HG03575 (cell line): ENCODE results near the gene OSBPL10.
"Not testable (repeated sequence)": the region's sequence is repeated elsewhere in the genome, so short reads cannot be mapped to it uniquely, and the experiment has no call there.

Experiments used
- ATAC-seq: cut with Tn5 transposase; IDR thresholded peaks from one replicate; pipeline ENCODE4 v1.9.1; 2021; ENCODE audit not compliant: unreplicated experiment, insufficient number of reproducible peaks, low FRiP score; ENCODE audit errors: extremely low read depth

The OSBPL10 gene

GRCh38 chr3:31879365-31879764 lies 101.7 kb downstream of the OSBPL10 start:
- no peak for ATAC-seq

DNA sequence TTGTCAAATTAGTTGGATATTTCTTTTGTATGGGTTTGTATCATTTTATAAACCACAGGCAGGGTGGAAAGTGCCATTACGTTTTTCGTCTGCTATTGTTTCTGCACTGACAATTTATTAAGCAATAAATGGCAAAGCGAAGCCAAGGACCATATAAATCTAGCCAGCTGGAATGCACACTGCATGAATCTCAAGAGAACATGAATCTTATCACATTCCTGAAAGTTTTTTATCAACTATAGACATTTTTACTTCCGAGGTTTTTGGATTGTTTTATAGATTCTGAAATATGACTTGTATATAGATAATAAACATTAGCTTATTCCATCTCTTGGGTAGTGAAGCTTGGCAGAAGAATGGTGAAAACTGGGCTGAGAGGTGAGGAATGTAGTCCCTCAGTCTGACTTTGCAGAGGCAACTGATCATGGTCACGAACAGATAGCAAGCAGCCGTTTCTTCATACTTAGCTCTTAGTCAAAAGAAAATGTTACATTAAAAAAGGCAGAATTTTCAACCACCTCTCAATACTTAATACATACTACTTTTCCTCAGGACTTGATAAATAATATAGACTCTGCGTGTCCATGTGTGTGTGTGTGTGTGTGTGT lies 102.7 kb downstream of the OSBPL10 start:
- no peak for ATAC-seq

DNA sequence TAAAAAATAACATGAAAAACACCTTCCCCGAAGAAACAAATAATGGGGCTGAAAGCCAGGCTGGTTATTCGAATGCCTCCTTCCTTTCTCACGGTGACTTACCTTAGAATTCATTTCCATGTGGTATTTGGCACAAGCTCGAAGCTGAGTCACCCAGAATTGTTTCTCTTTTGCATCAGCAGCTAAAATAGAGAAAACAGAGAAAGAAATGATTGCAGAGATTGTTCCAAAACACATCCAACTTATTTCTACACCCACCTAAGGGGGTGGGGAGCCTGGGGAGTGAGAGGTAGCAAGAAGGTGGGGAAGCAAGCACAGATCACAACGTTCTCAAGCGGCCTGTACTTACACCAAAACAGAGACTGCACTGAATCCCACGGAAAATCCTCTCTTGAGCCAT lies 104.7 kb downstream of the OSBPL10 start:
- ATAC-seq: no peak

- no peak for ATAC-seq
Measured at GRCh38 chr3:31875437-31875836, 105.6 kb downstream of the OSBPL10 start.

DNA sequence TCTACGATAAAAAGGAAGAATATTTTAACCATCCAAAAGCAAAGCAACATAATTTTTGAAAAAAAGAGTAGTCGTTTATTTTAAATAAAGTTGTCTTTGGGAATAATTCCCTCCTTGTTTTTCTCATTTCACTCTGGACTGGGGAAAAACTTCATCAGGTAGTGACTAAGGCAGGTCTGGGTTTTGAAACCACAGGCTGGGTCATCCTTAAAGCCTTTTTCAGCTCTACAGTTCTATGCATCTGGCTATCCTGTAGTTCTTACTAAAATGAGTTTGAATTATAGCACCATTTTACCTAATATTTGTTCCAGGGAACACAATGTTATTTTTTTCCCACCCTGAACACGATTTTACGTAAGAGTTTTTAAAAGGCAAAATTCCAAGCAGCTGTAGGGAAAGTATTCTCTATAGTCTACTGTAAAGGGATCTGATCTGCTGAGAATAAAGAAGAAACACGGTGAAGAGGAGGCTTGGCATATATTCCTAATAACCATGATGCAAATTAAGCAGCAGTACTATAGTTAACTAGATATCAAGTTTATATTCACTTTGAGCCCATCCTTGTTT lies 107.7 kb downstream of the OSBPL10 start:
- ATAC-seq: no peak

DNA sequence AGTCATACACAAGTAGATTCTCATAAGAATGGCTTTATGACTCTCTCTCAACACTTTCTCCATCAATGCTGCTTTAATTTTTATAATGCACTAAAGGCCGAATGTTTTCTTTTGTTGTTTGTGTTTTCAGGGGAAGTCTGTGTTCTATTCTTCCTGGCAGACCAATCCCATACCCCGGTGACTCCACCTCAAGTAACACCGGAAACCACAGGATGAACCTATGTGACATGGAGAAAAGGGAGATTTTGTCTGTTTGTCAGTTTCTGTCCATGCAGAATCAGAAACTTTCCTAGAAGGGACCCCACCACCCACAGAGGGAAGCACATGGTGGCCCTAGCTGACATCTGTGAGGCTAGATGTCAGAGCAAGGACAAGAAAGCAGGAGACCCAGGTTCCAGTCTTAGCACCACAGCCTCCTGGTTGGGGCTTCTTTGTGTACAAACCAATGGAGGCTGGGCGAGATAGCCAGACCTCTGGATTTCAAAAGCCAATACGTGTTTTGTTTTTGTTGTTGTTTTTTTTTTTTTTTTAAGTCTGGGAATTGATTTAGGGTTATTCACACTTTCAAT lies 109.0 kb downstream of the OSBPL10 start:
- ATAC-seq: no peak

DNA sequence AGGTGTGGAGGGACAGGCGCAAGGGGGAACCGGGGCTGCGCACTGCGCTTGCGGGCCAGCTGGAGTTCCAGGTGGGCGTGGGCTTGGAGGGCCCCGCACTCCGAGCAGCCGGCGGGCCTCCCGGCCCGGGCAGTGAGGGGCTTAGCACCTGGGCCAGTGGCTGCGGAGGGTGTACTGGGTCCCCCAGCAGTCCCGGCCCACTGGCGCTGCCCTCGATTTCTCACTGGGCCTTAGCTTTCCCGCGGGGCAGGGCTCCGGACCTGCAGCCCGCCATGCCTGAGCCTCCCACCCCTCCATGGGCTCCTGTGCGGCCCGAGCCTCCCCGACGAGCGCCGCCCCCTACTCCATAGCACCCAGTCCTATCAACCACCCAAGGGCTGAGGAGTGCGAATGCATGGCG lies 111.0 kb downstream of the OSBPL10 start:
- ATAC-seq: not testable (repeated sequence)

DNA sequence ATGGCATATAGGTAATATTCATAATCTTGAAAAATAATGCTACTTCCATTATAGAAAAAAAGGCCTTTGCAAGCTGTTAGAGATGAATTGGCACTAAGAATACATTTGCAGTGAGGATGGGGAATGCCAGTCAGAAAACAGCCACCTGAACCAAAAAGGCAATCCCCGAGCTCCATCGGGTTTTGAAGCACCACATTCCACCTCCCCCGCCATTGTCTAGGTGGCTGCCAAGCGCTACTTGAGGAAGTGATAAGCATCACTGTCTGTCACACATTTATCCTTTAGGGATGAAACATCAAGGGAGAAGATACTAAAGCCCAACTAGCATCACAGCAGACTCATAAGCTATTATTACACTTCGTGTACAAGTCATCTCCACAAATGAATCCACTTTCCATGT lies 112.8 kb downstream of the OSBPL10 start:
- no peak for ATAC-seq

DNA sequence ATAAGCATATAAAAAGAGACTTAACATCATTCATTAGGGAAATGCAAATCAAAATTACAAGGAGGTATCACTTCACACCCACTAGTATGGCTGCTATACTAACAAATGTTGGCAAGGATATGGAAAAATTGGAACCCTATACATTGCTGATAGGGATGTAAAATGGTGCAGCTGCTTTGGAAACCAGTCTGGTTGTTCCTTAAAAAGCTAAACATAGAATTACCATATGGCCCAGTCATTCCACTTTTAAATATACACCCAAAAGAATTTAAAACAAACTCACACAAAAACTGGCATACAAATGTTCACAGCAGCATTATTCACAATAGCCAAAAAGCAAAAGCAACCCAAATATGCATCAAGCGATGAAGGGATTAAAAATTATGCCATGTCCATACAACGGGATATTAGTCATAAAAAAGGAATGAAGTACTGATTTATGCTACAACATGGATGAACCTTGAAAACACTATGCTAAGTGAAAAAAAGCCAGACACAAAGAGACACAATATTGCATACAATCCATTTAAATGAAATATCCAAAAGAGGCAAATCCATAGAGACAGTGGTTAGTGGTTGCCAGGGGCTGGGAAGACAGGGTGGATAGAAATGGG lies 118.3 kb downstream of the OSBPL10 start:
- no peak for ATAC-seq

DNA sequence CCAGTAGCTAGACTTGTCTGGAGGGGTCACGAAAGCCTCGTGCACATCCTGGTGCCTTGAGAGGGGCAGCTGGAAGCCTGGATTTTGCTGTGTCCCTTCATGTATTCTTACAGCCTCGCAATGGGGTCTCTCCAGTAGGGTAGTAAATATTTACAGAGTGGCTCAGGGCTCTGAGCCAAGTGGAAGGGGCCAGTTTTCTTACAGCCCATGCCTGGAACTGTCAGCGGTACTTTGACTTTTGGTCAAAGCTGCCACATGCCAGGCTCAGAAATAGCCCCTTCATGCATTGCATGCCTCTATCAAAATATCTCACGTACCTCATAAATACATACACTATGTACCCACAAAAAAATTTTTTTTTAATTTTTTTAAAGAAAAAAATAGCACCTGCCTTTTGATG lies 119.2 kb downstream of the OSBPL10 start:
- no peak for ATAC-seq

DNA sequence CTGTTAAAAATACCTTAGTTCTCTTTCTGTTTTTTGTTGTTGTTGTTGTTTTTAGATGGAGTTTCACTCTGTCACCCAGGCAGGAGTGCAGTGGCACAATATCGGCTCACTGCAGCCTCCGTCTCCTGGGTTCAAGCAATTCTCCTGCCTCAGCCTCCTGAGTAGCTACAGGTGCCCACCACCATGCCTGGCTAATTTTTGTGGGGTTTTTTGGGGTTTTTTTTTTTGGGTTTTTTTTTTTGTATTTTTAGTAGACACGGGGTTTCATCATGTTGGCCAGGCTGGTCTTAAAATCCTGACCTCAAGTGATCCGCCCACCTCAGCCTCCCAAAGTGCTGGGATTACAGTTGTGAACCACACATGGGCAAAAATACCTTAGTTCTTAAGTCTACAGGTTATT lies 120.4 kb downstream of the OSBPL10 start:
- ATAC-seq: not testable (repeated sequence)

DNA sequence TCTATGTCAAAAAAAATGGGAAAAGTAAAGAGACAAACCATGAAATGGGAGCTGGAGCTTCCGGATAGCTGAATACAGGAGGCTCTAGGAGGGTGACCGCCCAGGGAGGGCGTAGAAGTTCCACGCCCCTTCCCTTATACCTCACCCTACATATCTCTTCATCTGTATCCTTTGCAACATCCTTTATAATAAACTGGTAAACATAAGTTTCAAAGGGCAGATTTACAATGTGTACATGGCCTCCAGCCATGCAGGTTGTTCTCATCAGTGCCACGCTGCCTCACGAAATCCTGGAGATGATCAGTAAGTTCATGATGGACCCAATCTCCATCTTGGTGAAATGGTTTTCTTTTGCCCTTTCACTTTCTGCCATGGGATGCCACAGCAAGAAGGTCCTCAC lies 121.8 kb downstream of the OSBPL10 start:
- no peak for ATAC-seq

DNA sequence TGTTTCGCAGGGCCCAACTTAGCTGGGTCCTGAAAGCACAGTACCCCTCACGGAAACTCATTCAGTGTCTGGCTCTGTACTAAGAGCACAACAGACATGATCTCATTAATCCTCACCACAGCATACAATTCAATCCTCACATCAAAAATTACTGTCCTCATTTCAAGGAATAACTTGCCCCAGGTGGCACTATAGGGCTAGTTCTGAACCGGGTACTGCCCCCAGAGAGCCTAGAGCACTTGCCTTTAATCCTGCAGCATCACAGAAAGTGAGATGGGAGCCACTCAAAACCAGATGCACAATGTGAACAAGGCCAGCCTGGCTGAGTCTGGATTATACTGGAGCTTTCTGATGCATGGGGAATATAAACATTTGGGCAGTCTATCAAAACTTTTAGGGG lies 122.6 kb downstream of the OSBPL10 start:
- no peak for ATAC-seq

DNA sequence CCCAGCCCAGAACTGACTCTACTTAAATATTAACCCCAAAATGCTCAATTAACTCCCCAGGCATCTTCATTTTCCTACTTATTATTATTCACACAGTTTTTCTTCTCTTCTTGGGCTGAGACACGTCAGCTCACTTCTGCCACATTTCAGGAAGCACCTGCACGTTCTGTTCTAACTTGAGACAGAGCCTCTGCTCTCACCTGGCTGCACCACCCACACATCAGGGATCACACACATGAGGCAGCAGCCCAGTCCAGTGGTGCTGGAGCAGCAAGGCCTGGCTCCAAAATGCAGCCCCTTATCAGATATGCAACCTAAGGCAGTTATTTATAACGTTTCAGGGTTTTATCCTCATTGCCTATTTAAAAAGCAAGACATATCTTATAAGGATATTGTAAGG lies 127.5 kb downstream of the OSBPL10 start:
- ATAC-seq: no peak

DNA sequence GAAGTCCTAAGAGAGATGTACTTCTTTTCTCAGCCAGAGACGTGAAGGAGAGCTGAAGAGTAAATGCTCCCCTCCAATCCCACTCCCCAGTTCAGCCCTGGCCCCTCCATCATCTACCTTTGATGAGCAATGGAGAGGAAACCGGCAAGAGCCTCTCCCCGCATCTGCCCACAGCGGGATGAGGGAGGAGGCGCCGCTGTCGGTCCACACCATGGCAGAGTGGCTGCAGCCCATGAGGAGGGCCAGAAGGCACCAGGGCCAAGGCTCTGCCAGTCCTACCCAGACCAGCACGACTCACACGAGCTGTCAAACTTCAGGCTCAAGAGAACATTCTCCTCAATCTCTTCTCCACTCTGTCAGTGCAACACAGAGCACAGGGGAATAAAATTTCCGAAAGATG lies 129.8 kb downstream of the OSBPL10 start:
- no peak for ATAC-seq

- ATAC-seq: no peak
Measured at GRCh38 chr3:31848911-31849310, 132.2 kb downstream of the OSBPL10 start.

- ATAC-seq: no peak
Measured at GRCh38 chr3:31848163-31848818, 132.8 kb downstream of the OSBPL10 start.

DNA sequence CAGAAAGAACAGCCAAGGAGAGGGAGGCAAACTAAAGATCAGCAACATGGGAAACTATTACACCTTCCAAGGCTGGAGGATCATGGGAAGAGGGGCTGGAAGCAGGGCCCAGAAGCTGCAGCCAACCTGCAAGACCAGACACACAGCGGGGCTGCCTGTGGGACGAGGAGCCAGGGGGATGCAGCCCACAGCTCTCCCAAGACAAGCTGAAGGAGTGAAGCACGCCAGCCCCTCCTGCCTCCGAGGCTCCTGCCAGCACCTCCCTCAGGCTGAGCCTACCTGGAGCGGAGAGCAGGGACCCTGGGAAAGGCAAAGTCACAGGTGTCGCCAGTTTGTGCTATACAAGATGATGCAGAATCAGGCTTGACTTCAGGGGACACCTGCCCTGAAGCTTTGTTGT lies 133.3 kb downstream of the OSBPL10 start:
- no peak for ATAC-seq

DNA sequence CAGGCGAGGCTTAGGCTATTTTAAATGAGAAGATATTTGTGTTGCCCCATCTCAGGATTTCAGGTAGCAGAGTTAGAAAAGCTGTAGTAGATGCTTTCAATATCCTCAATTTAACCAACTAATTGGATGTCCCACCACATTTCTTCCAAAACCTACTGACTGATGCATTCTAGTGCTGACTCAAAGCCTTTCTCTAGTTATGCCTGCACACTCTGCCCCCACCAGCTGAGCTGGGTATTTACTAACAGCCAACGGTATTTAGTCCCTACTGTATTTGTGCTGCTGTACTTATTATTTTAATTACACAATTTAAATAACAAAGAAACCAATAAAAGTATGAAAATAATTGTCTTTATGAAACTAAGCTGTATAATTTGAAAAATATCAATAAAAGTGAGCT lies 139.5 kb downstream of the OSBPL10 start:
- ATAC-seq: no peak

DNA sequence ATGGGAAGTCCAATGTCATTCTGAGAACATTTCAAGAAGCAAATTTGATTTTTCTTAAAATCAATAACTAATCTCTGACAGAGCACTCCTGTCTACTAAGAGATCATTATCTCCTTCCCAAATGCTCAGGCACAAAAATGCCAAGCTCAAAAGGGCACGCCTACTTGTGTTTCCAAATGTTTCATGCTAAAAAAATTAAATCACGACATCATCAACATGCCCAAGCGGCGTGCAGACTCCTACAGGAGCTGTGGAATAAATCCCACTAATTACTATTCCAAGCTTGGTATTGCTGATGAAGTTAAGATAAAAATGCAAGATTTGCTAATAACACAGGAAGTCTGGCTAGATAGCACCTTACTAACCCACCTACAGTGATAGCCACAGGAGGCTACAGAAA lies 140.8 kb downstream of the OSBPL10 start:
- no peak for ATAC-seq
